NCI-H748 treated with DMSO at 0.1 percent for 48 hours (cell line): Measurements from ENCODE around the gene IKZF1.

Experiments
- DNase-seq: peaks from one replicate; lab custom pipeline; 2025; lab: John Stamatoyannopoulos, UW

Gene IKZF1

DNA sequence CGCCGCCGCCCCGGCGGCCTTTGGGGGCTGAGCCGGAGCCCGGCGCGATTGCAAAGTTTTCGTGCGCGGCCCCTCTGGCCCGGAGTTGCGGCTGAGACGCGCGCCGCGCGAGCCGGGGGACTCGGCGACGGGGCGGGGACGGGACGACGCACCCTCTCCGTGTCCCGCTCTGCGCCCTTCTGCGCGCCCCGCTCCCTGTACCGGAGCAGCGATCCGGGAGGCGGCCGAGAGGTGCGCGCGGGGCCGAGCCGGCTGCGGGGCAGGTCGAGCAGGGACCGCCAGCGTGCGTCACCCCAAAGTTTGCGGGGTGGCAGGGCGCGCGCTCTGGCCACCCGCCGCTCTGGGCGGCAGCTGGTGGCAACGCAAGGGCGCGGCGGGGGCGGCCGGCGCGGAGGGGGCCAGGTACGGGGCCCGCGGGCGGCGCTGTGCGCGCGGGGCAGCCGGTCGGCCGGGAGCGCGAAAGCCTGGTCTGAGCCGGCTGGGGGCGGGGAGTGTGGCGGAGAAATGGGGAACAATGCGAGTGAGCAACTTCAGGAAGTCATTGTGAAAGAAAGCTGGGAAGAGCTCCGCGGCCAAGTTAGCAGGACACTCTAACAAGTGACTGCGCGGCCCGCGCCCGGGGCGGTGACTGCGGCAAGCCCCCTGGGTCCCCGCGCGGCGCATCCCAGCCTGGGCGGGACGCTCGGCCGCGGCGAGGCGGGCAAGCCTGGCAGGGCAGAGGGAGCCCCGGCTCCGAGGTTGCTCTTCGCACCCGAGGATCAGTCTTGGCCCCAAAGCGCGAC is at the start of gene IKZF1:
Gene IKZF1 (plus strand): TSS at position 588 of the 782 bp plus-strand sequence. CDS start 14,346 bp downstream, outside the sequence.
- DNase-seq = no peak

DNA sequence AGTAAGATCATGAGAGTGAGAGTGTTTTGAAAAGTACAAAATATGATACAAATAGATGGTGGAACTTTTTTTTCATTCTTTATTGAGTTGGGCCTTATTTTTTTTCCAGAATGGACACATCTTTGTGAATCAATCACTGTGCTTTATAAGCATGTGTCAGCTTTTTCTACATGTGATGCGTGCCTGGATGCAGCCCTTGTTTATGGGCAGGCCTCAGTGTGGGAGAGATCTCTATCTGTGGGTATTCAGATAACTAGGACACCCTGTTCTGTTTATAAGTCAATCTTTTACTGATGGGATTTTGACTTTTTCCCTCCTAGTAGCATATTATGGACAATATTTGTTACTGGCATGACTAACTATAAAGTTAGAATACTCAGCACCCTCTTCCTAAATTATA is 42.9 kb upstream of the IKZF1 start:
- no peak for DNase-seq

DNA sequence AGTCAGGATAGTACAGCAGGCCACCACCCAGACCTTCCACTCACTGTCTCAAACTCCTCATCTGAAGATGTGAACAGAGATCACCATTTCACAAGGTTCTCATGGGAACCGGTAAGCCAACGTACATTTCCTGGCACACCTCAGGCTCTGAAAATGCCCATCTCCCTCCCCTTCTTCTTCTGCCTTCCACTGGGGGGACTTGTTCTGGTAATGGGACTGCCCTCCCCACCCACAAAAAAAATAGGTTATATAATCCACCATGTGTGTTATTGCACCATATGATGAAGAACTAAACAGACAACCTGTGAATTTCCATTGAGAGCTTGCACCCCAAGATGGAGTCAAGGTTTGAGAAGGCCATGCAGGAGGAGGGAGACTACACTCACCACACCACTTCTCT is 42.1 kb upstream of the IKZF1 start:
- no peak for DNase-seq

DNA sequence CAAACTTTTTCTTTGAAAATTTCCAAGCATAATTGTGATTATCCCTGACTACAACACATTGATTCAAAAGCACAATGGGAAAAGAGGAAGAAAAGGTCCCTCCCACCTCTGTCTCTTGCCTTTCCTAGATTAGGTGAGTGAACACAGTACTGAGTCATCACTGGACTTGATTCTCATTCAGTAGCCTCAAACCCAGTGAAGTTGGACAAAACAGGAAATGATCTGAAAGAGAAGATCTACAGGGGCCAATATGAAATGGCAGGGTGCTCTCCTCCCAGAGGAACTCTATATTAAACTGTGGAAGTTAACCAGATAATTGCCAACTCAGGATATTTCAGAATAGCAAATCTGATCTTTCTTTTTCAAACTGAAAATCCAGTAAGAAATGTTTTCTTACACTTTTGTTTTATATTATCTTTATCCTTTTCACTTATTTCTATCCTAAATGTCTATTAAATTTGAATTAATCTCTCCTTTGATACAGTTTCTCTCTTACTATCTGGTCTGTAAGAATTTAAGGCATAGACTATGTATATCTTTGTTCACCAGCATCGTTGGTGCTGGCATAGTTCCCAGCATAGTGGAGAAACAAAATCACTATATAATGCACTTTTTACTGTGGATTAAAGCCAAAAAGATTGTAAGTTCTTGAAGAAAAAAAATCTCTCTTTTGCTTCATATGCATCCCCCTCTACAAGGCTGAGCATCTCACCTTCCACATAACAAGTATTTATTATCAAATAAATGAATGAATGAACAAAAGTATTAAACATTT is 41.4 kb upstream of the IKZF1 start:
- DNase-seq = no peak

DNA sequence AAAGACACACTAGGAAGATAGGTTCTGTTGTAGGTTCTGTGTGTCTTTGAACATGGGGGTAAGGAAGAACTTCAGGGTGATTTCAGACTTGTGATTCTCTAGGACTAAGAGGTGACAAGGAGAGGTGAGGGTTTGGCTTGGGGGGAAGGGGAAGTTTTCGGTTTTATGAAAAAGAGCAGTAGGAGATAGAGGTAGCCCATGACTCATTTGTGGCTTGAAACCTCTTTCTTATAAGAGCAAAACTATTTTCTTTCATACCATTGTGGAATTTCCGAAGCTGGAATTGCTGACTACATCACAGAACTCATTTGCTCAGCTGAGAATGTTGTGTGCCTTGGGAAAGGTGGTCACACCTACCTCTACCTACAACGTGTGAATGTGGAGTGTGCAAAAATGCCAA is 39.6 kb upstream of the IKZF1 start:
- no peak for DNase-seq

DNA sequence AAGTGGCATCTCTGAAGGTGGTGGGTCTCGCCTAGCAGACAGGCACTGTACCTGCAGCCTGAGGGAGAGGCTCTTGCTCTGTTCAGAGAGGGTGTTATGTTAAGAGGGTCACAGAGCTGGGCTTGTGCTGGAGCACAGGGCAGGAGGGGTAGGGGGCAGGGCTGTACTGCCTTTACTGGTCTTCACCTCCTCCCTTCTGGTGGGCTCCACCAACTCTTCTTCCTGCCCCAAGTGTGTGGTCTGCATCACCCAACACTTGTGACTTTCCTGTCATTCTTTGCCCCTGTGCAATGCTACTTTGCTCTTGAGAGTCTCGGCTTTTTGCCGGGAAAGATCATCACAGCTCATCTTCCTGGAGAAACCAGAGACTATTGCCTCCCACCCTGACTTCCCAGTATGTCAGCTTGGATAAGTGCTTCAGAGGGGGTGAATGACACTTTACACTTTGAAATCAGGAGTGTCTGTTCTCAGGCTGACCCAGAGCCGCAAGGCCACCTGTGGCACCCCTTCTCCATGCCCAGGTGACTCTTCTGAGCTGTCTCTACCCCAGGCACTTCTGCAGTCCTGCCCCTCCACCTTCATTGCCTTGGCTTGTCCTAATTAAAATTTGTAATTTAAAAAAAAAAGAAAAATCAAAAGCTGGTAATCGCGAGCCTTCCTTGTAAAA is 38.4 kb upstream of the IKZF1 start:
- DNase-seq = no peak

DNA sequence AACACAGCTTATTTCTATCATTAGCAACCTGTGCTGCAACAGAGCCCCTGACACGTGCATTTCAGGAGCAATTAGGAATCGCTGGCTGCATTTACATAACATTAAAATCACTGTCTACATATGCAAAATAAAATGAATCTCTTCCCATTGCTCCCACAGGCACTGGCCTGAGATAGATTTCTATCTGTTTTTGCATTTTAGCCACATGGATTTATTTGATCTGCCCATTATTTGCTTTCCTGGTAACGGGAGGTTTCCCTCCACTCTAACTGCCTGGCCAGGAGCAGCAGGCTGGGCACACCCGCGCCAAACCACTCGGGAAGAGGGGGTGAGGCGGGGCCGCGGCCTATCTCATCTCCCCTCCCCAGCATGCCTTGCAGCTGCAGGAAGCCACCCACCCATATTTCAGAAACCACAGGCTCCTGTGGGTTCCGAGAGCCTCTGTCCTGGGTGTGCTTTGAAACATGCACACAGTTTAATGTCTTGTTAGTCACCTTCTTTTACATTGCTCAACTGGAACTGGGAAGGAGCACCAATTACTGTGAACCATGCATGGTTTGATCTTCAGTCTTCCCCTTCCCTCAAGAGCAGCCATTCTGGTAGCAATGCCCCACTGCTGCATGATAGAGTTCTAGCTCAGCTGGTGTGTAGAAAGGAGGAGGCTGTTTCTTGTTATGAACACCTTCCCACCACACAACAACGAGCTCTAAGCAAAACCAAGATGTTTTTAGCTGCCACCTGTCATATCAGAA is 37.7 kb upstream of the IKZF1 start:
- DNase-seq = no peak

DNA sequence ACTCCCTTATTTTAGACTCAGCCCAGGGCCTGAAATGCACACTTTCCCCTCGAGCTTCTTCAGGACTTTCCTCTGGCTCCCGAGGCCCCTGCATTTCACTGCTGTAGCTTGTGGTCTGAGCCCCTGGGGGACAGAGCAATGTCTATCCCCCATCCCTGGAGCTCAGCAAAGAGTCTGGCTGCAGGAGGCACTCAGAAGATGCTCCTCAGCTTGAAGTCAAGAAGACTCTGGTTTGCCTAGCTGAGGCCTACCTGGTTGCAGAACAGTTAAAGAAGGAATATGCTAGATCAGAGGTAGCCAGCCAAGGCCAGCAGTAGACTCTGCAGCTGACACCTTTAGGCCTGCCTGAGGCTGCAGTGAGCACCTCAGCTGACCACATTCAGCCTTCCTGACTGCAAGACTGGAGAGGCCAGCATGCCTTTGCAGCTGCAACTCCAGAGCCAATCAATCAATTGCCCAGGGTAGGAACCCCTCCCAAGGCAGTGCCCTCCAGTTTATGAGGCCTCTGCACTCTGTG is 36.9 kb upstream of the IKZF1 start:
- DNase-seq = no peak

DNA sequence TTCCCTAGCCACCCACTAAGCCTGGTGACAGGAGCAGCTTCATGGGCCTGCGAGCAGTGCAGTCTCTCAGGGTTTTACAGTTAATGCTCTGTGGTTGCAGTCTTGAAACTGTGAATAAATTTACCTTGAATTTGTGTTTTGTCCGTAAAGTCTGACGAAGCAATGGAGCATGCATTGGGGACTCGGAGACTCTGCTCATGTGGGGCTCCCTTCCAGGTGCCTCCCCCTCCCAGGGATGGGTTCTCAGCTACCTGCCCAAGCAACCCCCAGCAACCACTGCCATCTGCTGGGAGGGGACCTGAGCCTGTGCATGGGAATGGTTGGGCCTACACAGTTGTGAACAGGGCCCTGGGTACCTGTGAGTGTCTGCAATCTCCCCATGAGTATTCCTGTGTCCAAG is 36.3 kb upstream of the IKZF1 start:
- no peak for DNase-seq

DNA sequence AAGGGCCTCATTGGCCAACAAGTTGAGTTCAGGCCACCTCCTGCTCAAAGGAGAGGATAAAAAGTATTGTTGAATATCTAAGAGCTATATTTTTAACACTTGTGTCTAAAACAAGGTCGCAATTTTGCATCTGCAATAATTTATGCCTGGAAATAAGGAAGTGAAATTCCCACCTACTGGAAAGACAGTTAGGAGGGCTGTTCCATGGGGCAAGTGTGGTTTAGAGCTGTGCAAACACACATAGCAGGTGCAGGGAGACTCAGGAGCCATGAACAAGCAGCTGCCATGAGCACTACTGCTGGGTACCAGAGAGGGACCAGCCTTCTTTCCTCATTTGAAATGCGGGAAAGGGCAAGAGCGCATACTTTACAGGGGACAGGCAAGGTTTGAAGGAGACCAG is 35.5 kb upstream of the IKZF1 start:
- no peak for DNase-seq

DNA sequence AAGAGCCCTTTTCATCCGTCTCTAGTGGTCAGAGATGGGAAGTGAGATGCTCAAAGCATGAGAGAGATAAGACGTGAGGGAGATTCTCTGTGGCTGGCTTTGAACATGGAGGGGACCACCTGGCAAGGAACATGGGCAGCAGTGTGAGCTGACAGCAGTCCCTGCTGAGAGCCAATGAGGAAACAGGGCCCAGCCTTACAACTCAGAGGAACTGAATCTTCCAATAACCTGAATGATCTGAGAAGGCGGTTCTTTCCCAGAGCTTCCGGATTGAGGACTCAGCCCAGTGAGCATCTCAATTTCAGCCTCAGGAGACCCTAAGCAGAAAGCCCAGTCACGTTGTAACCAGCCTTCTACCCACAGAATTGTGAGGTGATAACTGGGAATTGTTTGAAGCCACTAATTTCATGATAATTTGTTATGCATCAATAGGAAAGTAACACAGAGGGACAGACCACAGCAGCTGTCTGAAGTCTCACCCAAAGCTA is 33.9 kb upstream of the IKZF1 start:
- DNase-seq = no peak

DNA sequence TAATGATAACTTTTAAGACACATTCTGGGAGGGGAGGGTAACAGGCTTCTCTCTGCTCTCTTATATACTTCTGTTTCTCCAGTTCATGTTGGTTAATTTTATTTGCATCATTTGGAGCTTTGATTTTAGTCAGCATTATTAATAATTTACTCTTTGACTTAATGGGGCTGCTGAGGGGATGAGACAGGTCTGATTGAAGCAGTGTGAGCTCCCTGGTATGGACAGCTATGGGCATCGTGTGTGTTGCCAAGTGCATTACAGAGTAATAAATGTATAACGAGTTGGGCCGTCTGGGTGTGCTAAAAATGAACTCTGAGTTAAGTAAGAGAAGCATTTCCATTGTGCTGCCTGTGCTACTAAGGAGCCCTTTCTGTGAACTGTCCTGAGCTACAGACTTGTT is 31.7 kb upstream of the IKZF1 start:
- DNase-seq = no peak

DNA sequence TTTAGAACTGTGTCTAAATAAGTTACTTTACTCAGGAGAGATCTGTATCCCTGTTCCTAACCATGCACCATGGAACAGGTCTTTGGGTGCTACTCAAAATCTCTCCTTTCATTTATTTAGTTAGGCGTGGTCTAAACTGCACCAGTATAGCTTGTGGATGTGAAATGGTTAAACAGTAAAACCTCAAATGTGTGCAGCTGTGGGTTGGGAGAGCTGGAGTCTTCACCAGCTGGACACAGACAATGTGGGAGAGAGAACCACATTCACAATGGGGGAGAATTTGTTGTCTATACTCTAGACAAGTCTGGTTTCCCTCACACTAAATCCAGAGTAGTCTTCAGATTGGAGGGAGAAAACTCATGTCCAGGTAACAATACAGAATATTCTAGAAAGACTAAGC is 31.2 kb upstream of the IKZF1 start:
- no peak for DNase-seq

DNA sequence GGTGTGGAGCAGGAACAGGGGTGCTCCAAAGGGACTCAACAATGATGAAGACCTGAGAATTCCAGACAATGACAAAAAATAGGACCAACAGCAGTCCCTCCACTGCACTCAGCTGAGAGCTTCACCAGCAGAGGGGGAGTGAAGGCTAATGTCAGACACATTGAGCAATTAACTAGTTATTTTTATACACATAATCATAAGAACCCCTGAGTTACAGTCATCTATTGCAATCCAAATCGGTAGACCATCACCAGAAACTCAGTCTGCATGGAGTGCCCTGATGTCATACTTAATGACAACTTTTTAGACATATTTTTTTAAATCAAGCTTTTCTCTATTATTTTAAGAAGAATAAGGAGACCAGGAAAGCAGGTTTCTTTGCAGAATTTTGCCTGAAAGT is 30.6 kb upstream of the IKZF1 start:
- DNase-seq = no peak

DNA sequence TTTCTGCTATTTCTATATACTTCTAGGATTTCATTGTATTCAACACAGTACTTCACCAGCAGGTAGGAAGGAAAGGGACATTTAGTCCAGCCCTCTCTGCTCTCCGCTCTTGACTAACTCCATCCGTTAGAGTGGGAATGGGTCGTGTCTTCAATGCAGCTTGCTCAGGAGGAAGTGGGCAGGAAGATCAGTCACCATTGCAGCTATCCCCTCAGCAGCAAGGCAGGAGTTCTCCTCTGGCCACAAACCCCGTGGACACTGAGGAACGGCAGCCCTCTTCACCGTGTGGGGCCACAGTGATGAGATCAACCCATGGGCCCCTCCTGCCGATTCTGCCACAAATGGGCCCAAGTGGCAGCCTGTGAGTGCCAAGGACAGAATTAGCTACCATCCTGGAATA is 30.2 kb upstream of the IKZF1 start:
- no peak for DNase-seq

DNA sequence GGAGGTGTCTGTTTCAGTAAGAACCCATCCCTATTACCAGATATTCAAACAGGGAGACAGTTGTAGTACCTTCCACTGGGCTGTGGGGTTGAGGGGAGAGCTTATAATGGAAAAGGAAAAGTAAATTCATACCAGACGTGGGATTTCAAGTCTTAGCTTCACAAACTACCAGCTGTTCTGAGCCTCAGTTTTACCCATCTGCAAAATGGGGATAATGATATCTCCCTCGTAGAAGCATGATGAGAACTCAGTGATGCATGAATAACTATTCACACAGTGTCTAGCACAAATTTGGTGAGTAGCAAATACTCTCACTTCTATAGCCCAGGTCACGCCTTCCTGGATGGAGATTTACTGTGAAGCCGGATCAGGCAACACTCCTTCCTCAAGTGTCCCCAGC is 29.1 kb upstream of the IKZF1 start:
- no peak for DNase-seq

DNA sequence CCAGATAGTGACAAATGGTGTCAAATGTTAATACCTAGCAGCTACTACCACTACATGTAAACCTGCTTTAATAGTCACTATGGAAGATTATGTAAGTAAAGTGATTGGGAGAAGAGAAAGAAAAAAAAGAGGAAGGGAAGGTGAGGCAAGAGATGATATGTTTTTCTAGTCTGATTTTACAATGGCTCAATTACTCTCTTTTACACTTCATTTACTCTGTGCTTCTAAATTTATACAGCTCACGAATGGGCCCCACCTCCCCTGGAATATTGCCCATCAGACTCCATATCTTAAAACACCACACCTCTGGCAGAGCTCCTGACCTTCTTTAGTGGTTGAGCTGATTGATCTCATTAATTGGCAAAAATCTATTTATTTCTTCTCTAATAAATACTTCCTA is 28.0 kb upstream of the IKZF1 start:
- DNase-seq = peak; percentile 4

DNA sequence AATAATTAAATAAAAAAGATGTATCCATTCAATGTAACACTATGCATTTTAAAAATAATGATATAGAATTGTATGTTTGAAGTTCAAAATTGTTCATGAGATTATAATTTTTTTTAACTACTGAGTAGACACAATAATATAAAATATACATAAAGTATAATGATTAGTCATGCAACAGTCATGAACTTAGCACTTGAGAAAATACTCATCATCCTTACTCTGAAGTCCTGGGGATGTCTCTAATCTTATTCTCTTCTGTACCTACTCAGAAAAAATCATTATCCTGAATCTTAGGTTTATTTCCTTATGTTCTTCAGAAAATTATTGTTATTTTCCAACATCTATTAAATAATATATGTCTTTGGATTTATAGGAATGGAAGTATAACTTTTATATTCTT is 26.4 kb upstream of the IKZF1 start:
- DNase-seq = no peak

DNA sequence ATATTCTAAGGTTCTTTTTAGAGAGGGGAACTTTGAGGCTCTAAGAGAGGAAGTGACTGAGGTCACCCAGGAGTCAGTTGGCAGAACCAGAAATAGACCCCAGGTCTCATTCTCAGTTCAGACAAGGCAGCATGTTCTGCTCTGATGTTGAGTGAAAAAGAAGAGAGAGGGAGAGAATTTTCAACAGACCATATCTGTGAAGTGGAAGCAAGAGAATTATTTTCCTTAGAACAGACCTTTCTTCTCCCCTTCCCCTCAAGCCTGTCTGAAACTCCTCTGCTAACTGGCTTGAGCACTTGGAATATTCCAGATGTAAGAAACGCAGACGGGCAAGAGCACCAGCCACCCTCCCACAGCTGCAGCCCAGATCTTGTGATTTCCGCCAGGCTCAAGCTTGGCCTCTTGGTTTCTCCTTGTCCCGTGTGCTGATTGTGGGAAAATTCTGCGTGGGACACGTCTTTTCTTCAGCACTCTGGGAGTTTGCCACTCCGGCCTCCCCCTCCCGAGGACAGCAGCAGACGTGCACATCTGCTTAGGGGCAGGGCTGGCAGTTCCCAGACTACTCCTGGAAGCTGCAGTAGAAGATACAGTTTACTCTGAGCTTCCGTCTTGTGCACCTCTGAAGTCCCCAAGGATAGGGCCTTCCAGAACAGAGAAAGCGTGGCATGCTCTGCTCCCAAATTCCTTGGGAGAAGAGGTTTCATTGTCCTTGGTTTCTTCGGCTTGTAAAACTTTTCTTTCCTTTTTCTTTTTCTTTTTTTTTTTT is 22.7 kb upstream of the IKZF1 start:
- no peak for DNase-seq

DNA sequence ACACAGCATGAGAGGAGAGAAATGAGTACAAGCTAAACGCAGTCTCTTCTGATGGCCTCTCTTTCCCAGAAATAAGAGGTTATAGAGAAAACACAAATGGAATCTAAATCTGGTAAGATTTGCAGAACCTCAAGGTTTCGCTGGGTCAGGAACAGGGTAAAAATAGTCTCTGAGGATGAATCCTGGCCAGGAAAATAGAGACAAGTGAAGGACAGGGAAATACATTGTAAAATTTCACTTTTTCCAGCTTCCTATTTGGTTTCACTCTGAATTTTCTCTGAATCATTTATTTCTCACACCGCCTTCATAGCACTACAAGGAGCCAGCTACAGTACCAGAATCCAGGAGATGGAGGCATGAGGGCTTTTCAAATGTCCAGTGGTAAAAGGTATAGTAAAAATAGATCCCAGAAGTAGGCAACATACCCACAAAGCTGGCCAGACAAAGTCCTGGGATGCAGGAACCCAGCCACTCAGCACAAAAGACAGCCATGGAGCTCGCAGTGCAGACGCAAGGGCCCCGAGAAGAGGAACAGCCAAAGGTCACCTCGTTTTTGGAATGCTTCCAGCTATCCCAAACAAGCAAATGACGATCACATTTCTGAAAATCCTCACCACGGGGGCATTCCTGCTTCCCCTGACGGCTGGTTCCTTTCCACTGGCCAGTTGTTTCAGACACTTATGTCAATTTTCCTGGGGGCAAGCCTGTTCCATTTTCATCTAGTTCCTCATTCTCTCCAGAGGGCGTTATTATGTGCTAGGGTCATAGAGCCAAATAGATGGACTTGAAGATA is 21.5 kb upstream of the IKZF1 start:
- no peak for DNase-seq
